ENCODE measurements around the gene ERI3. TPM values are rescaled to one million over a fixed set of nuclear protein-coding genes. Genes with fewer than 3 reads are reported as not detected.

The ERI3 gene
- total RNA-seq, 1 donor from 2014 or later, result 83.3 TPM

- no peak for TF ChIP-seq CTCF (conservative IDR thresholded peaks at IDR 0.05)
- Mint-ChIP-seq H3K4me3 (no peak overlapping the region), H3K27ac (ENCODE audit: unreplicated experiment) (no peak overlapping the region), H3K36me3 (ENCODE audit: low read depth) (peaks cover 3% of the 10 kb centered on the region), H3K9me3 (no peaks in the 10 kb centered on the region), H3K4me1 (peaks cover 9% of the 10 kb centered on the region), H3K27me3 (ENCODE audit: low read depth) (no peaks in the 10 kb centered on the region)
- DNase-seq (ENCODE audit: low read depth, low spot score), result no peak
These were observed 87.6 kb downstream of the ERI3 start for GRCh38 chr1:44267438-44267837.

- no peak for TF ChIP-seq CTCF (conservative IDR thresholded peaks at IDR 0.05)
- peaks cover 16% of the 10 kb centered on the region for H3K4me1 Mint-ChIP-seq
- no peaks in the 10 kb centered on the region for H3K9me3 Mint-ChIP-seq
- H3K27ac Mint-ChIP-seq (ENCODE audit: unreplicated experiment), result no peak overlapping the region
- H3K36me3 Mint-ChIP-seq (ENCODE audit: low read depth), result peaks cover 3% of the 10 kb centered on the region
- no peak overlapping the region for H3K4me3 Mint-ChIP-seq
- H3K27me3 Mint-ChIP-seq (ENCODE audit: low read depth), result no peaks in the 10 kb centered on the region
- DNase-seq (ENCODE audit: low read depth, low spot score), result no peak
These were observed 88.4 kb downstream of the ERI3 start for GRCh38 chr1:44266400-44267344.

GRCh38 chr1:44265656-44266358 lies 89.2 kb downstream of the ERI3 start:
- no peak overlapping the region for H3K27ac Mint-ChIP-seq (ENCODE audit: unreplicated experiment)
- H3K4me1 Mint-ChIP-seq, result peaks cover 25% of the 10 kb centered on the region
- H3K27me3 Mint-ChIP-seq (ENCODE audit: low read depth), result no peaks in the 10 kb centered on the region
- peaks cover 3% of the 10 kb centered on the region for H3K36me3 Mint-ChIP-seq (ENCODE audit: low read depth)
- no peak for DNase-seq (ENCODE audit: low read depth, low spot score)
- no peaks in the 10 kb centered on the region for H3K9me3 Mint-ChIP-seq
- no peak for TF ChIP-seq CTCF (conservative IDR thresholded peaks at IDR 0.05)
- no peak overlapping the region for H3K4me3 Mint-ChIP-seq

- Mint-ChIP-seq H3K4me1 (peaks cover 27% of the 10 kb centered on the region), H3K9me3 (no peaks in the 10 kb centered on the region), H3K36me3 (ENCODE audit: low read depth) (peaks cover 3% of the 10 kb centered on the region), H3K27ac (ENCODE audit: unreplicated experiment) (no peak overlapping the region), H3K27me3 (ENCODE audit: low read depth) (no peaks in the 10 kb centered on the region), H3K4me3 (no peak overlapping the region)
- DNase-seq (ENCODE audit: low read depth, low spot score), result no peak
- no peak for TF ChIP-seq CTCF (conservative IDR thresholded peaks at IDR 0.05)
These were observed 90.6 kb downstream of the ERI3 start for GRCh38 chr1:44264451-44264771.

- Mint-ChIP-seq H3K4me1 (peaks cover 27% of the 10 kb centered on the region), H3K9me3 (no peaks in the 10 kb centered on the region), H3K27ac (ENCODE audit: unreplicated experiment) (no peak overlapping the region), H3K27me3 (ENCODE audit: low read depth) (no peaks in the 10 kb centered on the region), H3K36me3 (ENCODE audit: low read depth) (peaks cover under 1% of the 10 kb centered on the region), H3K4me3 (no peak overlapping the region)
- TF ChIP-seq CTCF (conservative IDR thresholded peaks at IDR 0.05), result no peak
- DNase-seq (ENCODE audit: low read depth, low spot score), result no peak
These were observed 91.2 kb downstream of the ERI3 start for GRCh38 chr1:44263568-44264450.
